Tibial artery (tissue), 4 donors: ENCODE data around the gene SF3B3.
"Not testable (repeated sequence)": the region's sequence is repeated elsewhere in the genome, so short reads cannot be mapped to it uniquely, and the experiment has no call there.

ENCODE experiments used
- DNase-seq, 2 donors: peaks; one replicate each; pipeline ENCODE4 v3.0.0-alpha.2; 2019
- H3K27ac ChIP-seq, 2 donors: fragments of 200-600 bp; sonication (generic) in 1 of 2; 1 replicate in 1 of 2; 2 replicates in 1 of 2; pipeline ENCODE4 v1.5.1; 2018 to 2019; ENCODE audit warnings: mild to moderate bottlenecking in 1 of 2
- H3K27me3 ChIP-seq, 2 donors: fragments of 200-600 bp; sonication (generic) in 1 of 2; one replicate each; pipeline versions ENCODE4 v1.5.1 to v1.6.0; 2016 to 2019
- H3K36me3 ChIP-seq, 3 donors: fragments of 200-600 bp; sonication (generic) in 2 of 3; one replicate each; pipeline ENCODE4 v1.5.1; 2016 to 2019; ENCODE audit warnings: mild to moderate bottlenecking in 2 of 3
- H3K4me1 ChIP-seq, 4 donors: fragments of 200-600 bp; sonication (generic) in 2 of 4; 1 replicate in 3 of 4; 2 replicates in 1 of 4; pipeline ENCODE4 v1.5.1; 2016 to 2019
- H3K4me3 ChIP-seq, 2 donors: fragments of 200-600 bp; sonication (generic) in 1 of 2; 1 replicate in 1 of 2; 2 replicates in 1 of 2; pipeline ENCODE4 v1.5.1; 2018 to 2019; ENCODE audit warnings: mild to moderate bottlenecking in 2 of 2
- H3K9me3 ChIP-seq, 3 donors: fragments of 200-600 bp; sonication (generic) in 1 of 3; one replicate each; pipeline ENCODE4 v1.5.1; 2016 to 2019
- CTCF ChIP-seq, 2 experiments: fragments of 200-600 bp in 1 of 2; fragments of 450-650 bp in 1 of 2; IDR thresholded peaks; one replicate each; pipeline ENCODE4 v1.5.1; 2017 to 2019; ENCODE audit warnings: antibody characterized with exemption in 2 of 2, mild to moderate bottlenecking in 1 of 2, moderate library complexity in 1 of 2
- intact Hi-C: fragments of 100-400 bp; cut with DNase I; formaldehyde crosslinking; loops from one replicate; pipeline ENCODE4 v1.15.0; 2023; ENCODE audit warnings: low total_unique reads

The SF3B3 gene

GRCh38 chr16:70615945-70616344 lies 92.3 kb downstream of the SF3B3 start:
- DNase-seq = no peak
- intact Hi-C loops = no loop called here
- H3K27me3 ChIP-seq = no peaks in the 10 kb centered on the region
- H3K4me1 ChIP-seq = peaks cover 0 to 5% (median 0%) of the 10 kb centered on the region in 4 donors
- no peaks in the 10 kb centered on the region for H3K9me3 ChIP-seq
- H3K4me3 ChIP-seq = no peak overlapping the region
- no peak overlapping the region for H3K27ac ChIP-seq
- TF ChIP-seq CTCF (IDR thresholded peaks at IDR 0.05) = no peak
- H3K36me3 ChIP-seq = no peaks in the 10 kb centered on the region

DNA sequence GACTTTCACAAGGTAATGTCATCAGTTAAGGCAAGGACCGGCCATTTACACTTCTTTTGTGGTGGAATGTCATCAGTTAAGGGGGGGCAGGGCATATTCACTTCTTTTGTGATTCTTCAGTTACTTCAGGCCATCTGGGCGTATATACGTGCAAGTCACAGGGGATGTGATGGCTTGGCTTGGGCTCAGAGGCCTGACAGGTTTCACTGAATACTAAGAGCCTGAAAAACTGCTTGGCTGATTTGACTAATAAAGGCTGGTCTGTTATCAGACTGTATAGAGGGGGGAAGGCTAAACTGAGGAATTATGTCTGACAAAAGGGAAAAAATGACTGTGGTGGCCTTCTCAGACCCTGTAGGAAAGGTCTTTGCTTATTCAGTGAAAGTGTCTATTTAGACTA lies 98.2 kb downstream of the SF3B3 start:
- H3K9me3 ChIP-seq, H3K4me3 ChIP-seq, H3K4me1 ChIP-seq, DNase-seq, intact Hi-C loops, H3K27me3 ChIP-seq, H3K27ac ChIP-seq, H3K36me3 ChIP-seq: not testable (repeated sequence)
